Liver (tissue), 9 donors: ENCODE data around the gene PKD2. TPM values are rescaled to one million over a fixed set of nuclear protein-coding genes. Genes with fewer than 3 reads are reported as not detected.

Experiments used
- DNase-seq: peaks from one replicate; pipeline ENCODE4 v3.0.0-alpha.2; 2017; ENCODE audit warnings: low spot score
- H3K27ac ChIP-seq, 2 donors: one replicate each; pipeline ENCODE4 v1.7.0; 2013; ENCODE audit warnings: inconsistent platforms in 2 of 2, low read length in 2 of 2, control low read depth in 1 of 2, low read depth in 1 of 2, mild to moderate bottlenecking in 1 of 2
- H3K27me3 ChIP-seq, 4 donors: one replicate each; pipeline versions ENCODE4 v1.6.1 to v1.7.0; 2013; ENCODE audit warnings: low read length in 3 of 4, inconsistent platforms in 1 of 4, mild to moderate bottlenecking in 1 of 4, moderate library complexity in 1 of 4; ENCODE audit not compliant: control insufficient read depth in 4 of 4, insufficient read depth in 4 of 4
- H3K36me3 ChIP-seq, 4 donors: one replicate each; pipeline versions ENCODE4 v1.6.1 to v1.7.0; 2013; ENCODE audit warnings: low read length in 3 of 4, mild to moderate bottlenecking in 3 of 4, low read depth in 1 of 4, moderate library complexity in 1 of 4; ENCODE audit not compliant: control insufficient read depth in 4 of 4, insufficient read depth in 3 of 4
- H3K4me1 ChIP-seq, 4 donors: one replicate each; pipeline versions ENCODE4 v1.6.1 to v1.7.0; 2013; ENCODE audit warnings: low read length in 3 of 4, mild to moderate bottlenecking in 3 of 4, moderate library complexity in 1 of 4; ENCODE audit not compliant: control insufficient read depth in 4 of 4, insufficient read depth in 4 of 4
- H3K4me3 ChIP-seq, 3 donors: one replicate each; pipeline versions ENCODE4 v1.6.1 to v1.7.0; 2013; ENCODE audit warnings: low read length in 3 of 3, control low read depth in 1 of 3, low read depth in 1 of 3, mild to moderate bottlenecking in 1 of 3
- H3K9ac ChIP-seq, 2 donors: one replicate each; pipeline ENCODE4 v1.7.0; 2013; ENCODE audit warnings: low read length in 2 of 2, mild to moderate bottlenecking in 2 of 2, moderate library complexity in 2 of 2, control low read depth in 1 of 2, low read depth in 1 of 2
- H3K9me3 ChIP-seq, 4 donors: one replicate each; pipeline versions ENCODE4 v1.6.1 to v1.7.0; 2013; ENCODE audit warnings: low read length in 3 of 4; ENCODE audit not compliant: control insufficient read depth in 4 of 4
- EGR1 ChIP-seq, 2 donors: IDR thresholded peaks; 2 replicates each; pipeline ENCODE4 v1.6.1; 2016 to 2018; ENCODE audit warnings: antibody characterized with exemption in 2 of 2, low read depth in 2 of 2
- FOXA1 ChIP-seq: IDR thresholded peaks from 2 replicates; pipeline ENCODE4 v1.6.1; 2016; ENCODE audit warnings: antibody characterized with exemption
- FOXA2 ChIP-seq: IDR thresholded peaks from 2 replicates; pipeline ENCODE4 v1.6.1; 2016; ENCODE audit warnings: antibody characterized with exemption
- GABPA ChIP-seq, 2 donors: IDR thresholded peaks in 1 of 2; conservative IDR thresholded peaks in 1 of 2; 2 replicates each; pipeline ENCODE4 v1.6.1; 2016; ENCODE audit warnings: antibody characterized with exemption in 2 of 2, mild to moderate bottlenecking in 1 of 2, moderate library complexity in 1 of 2
- HNF4A ChIP-seq, 2 donors: conservative IDR thresholded peaks; 2 replicates each; pipeline ENCODE4 v1.6.1; 2016; ENCODE audit warnings: antibody characterized with exemption in 2 of 2, mild to moderate bottlenecking in 2 of 2
- HNF4G ChIP-seq: IDR thresholded peaks from 2 replicates; pipeline ENCODE4 v1.6.1; 2016; ENCODE audit warnings: antibody characterized with exemption
- JUND ChIP-seq, 2 donors: IDR thresholded peaks; 2 replicates each; pipeline ENCODE4 v1.6.1; 2016; ENCODE audit warnings: antibody characterized with exemption in 2 of 2
- NR2F2 ChIP-seq: IDR thresholded peaks from 2 replicates; pipeline ENCODE4 v1.6.1; 2016; ENCODE audit warnings: antibody characterized with exemption
- RAD21 ChIP-seq, 2 donors: IDR thresholded peaks; 2 replicates each; pipeline ENCODE4 v1.6.1; 2016; ENCODE audit warnings: antibody characterized with exemption in 2 of 2, mild to moderate bottlenecking in 2 of 2
- RXRA ChIP-seq, 2 donors: IDR thresholded peaks; 2 replicates each; pipeline ENCODE4 v1.6.1; 2017 to 2018; ENCODE audit warnings: antibody characterized with exemption in 2 of 2, mild to moderate bottlenecking in 1 of 2
- SP1 ChIP-seq: IDR thresholded peaks from 2 replicates; pipeline ENCODE4 v1.6.1; 2018; ENCODE audit warnings: antibody characterized with exemption, mild to moderate bottlenecking
- TAF1 ChIP-seq: conservative IDR thresholded peaks from 2 replicates; pipeline ENCODE4 v1.6.1; 2016; ENCODE audit warnings: antibody characterized with exemption, mild to moderate bottlenecking
- YY1 ChIP-seq: IDR thresholded peaks from 2 replicates; pipeline ENCODE4 v1.6.1; 2016; ENCODE audit warnings: antibody characterized with exemption, mild to moderate bottlenecking
- WGBS: extraction: QIAGEN DNeasy Blood & Tissue Kit; methylation state at CpG from one replicate; pipeline ENCODE4 v1.1.7; 2013; 5-methylcytosine and 5-hydroxymethylcytosine counted together
- polyA plus RNA-seq, 2 donors: library from polyadenylated mRNA; stranded (reverse) in 1 of 2; unstranded in 1 of 2; fragments of 200-250 nt in 1 of 2; fragments of >200 nt in 1 of 2; fragmentation: Nextera tagmentation in 1 of 2; extraction: Ambion mirVana in 1 of 2; gene quantifications; one replicate each; pipeline versions ENCODE4 v1.2.1 to v1.2.3, GENCODE V29; 2013 to 2015
- total RNA-seq, 2 donors: library from RNA; depleted of rRNA; stranded (reverse); fragments of >200 nt; gene quantifications; one replicate each; pipeline ENCODE4 v1.2.3, GENCODE V29; 2014
- TF ChIP-seq, protein P1 (sequence below): IDR thresholded peaks from 2 replicates; pipeline ENCODE4 v1.6.1; 2016; ENCODE audit warnings: antibody characterized with exemption, mild to moderate bottlenecking
- TF ChIP-seq, protein P2 (sequence below): IDR thresholded peaks from 2 replicates; pipeline ENCODE4 v1.6.1; 2016; ENCODE audit warnings: antibody characterized with exemption
- TF ChIP-seq, protein P3 (sequence below): IDR thresholded peaks from 2 replicates; pipeline ENCODE4 v1.6.1; 2016; ENCODE audit warnings: antibody characterized with exemption
- TF ChIP-seq, protein P4 (sequence below): fragments of 150-350 bp; IDR thresholded peaks from 2 replicates; pipeline ENCODE4 v1.5.1; 2017; ENCODE audit warnings: improper control_type of control experiment, low read depth, low read length; ENCODE audit not compliant: missing input control
- TF ChIP-seq, protein P5 (sequence below): IDR thresholded peaks from 2 replicates; pipeline ENCODE4 v1.6.1; 2016; ENCODE audit warnings: antibody characterized with exemption
- donor health status: healthy.
- donor health status: healthy.
- donor health status: healthy.
- donor health status: healthy.
- donor health status: healthy.

PKD2 gene
- total and polyA plus RNA-seq, 4 donors = 1.5 to 11.4 (median 7.1) TPM

DNA sequence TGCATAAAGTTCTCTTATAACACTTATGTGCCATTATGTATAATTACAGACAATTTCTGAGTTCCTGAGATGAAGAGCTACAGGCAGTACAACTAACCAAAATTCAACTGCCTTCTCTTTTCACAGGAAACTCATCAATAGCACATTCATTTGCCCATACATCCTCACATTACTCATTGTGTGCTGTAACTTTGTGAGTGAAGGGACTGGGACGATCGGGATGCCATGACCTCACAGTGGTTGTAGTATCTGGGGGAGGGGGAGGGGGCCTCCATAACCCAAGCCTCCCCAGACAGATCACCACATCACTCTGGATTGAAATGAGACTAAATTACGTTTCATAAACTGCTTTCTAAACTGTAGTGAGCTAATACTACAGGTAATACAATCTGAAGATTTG is 90.3 kb downstream of the PKD2 start:
- Histone ChIP-seq H3K4me3 (no peak overlapping the region), H3K9me3 (no peaks in the 10 kb centered on the region), H3K27me3 (no peaks in the 10 kb centered on the region), H3K4me1 (peaks cover 0 to 11% (median 3%) of the 10 kb centered on the region in 4 donors), H3K9ac (no peak overlapping the region), H3K36me3 (peaks cover 0 to 5% (median 0%) of the 10 kb centered on the region in 4 donors), H3K27ac (no peak overlapping the region)
- no peak for TF ChIP-seq FOXA2
- TF ChIP-seq YY1 = no peak
- no peak for TF ChIP-seq GABPA (IDR thresholded peaks at IDR 0.05 in 1 of 2, conservative IDR thresholded peaks at IDR 0.05 in 1 of 2)
- TF ChIP-seq EGR1 (IDR thresholded peaks at IDR 0.05; ENCODE audit: low read depth in 2 of 2) = no peak
- no peak for TF ChIP-seq FOXA1
- TF ChIP-seq RXRA (IDR thresholded peaks at IDR 0.05) = no peak
- TF ChIP-seq HNF4G = no peak
- TF ChIP-seq NR2F2 = no peak
- TF ChIP-seq TAF1 = no peak
- 84% methylated on average over 3 of the region's 3 CpGs for WGBS
- no peak for DNase-seq

DNA sequence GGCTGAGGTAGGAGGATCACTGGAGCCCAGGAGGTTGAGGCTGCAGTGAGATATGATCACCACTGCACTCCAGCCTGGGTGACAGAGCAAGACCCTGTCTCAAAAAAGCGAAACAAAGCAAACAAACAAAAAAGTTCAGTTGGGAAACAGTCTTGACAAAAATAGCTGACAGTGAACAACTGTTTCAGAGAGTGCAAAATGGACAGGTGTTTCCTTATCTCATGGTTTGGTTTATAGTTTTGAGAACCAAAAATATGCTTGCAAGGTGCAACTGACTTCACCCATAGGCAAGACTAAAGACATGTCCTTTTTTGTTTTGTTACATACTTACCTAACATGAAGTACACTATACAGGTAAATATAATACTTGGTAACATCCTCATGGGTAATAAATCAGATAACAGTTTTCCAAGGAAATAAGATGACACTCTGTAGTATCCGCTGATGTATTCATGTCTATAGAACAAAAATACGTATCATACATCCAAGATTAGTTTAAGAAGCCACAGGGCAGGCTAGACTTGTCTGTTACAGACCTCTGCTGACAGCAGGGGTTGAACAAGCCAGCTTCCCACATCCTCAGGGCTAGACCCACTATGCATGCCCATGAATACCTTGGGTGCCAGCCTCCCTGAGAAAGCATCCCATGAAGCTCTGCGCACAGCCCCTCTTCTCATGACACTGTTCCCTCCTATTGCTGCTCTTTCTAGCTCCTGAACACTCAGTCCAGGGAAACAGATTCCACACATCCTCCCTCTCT is 91.7 kb downstream of the PKD2 start:
- Histone ChIP-seq H3K9ac (no peak overlapping the region), H3K36me3 (peaks cover 0 to 5% (median 0%) of the 10 kb centered on the region in 4 donors), H3K27ac (no peak overlapping the region), H3K27me3 (no peaks in the 10 kb centered on the region), H3K9me3 (no peaks in the 10 kb centered on the region), H3K4me1 (peaks cover 0 to 3% (median 1%) of the 10 kb centered on the region in 4 donors), H3K4me3 (no peak overlapping the region)
- DNase-seq = no peak
- WGBS = 91% methylated on average over 4 of the region's 4 CpGs
- TF ChIP-seq SP1 (no peak), GABPA (IDR thresholded peaks at IDR 0.05 in 1 of 2, conservative IDR thresholded peaks at IDR 0.05 in 1 of 2) (no peak), YY1 (no peak), NR2F2 (no peak), FOXA1 (no peak), EGR1 (IDR thresholded peaks at IDR 0.05; ENCODE audit: low read depth in 2 of 2) (no peak), RXRA (IDR thresholded peaks at IDR 0.05) (no peak), HNF4A (conservative IDR thresholded peaks at IDR 0.05) (no peak), JUND (IDR thresholded peaks at IDR 0.05) (no peak), HNF4G (no peak), RAD21 (IDR thresholded peaks at IDR 0.05) (no peak)
- TF ChIP-seq, protein P1, sequence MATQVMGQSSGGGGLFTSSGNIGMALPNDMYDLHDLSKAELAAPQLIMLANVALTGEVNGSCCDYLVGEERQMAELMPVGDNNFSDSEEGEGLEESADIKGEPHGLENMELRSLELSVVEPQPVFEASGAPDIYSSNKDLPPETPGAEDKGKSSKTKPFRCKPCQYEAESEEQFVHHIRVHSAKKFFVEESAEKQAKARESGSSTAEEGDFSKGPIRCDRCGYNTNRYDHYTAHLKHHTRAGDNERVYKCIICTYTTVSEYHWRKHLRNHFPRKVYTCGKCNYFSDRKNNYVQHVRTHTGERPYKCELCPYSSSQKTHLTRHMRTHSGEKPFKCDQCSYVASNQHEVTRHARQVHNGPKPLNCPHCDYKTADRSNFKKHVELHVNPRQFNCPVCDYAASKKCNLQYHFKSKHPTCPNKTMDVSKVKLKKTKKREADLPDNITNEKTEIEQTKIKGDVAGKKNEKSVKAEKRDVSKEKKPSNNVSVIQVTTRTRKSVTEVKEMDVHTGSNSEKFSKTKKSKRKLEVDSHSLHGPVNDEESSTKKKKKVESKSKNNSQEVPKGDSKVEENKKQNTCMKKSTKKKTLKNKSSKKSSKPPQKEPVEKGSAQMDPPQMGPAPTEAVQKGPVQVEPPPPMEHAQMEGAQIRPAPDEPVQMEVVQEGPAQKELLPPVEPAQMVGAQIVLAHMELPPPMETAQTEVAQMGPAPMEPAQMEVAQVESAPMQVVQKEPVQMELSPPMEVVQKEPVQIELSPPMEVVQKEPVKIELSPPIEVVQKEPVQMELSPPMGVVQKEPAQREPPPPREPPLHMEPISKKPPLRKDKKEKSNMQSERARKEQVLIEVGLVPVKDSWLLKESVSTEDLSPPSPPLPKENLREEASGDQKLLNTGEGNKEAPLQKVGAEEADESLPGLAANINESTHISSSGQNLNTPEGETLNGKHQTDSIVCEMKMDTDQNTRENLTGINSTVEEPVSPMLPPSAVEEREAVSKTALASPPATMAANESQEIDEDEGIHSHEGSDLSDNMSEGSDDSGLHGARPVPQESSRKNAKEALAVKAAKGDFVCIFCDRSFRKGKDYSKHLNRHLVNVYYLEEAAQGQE = no peak
- TF ChIP-seq, protein P2, sequence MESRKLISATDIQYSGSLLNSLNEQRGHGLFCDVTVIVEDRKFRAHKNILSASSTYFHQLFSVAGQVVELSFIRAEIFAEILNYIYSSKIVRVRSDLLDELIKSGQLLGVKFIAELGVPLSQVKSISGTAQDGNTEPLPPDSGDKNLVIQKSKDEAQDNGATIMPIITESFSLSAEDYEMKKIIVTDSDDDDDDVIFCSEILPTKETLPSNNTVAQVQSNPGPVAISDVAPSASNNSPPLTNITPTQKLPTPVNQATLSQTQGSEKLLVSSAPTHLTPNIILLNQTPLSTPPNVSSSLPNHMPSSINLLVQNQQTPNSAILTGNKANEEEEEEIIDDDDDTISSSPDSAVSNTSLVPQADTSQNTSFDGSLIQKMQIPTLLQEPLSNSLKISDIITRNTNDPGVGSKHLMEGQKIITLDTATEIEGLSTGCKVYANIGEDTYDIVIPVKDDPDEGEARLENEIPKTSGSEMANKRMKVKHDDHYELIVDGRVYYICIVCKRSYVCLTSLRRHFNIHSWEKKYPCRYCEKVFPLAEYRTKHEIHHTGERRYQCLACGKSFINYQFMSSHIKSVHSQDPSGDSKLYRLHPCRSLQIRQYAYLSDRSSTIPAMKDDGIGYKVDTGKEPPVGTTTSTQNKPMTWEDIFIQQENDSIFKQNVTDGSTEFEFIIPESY = no peak
- TF ChIP-seq, protein P3, sequence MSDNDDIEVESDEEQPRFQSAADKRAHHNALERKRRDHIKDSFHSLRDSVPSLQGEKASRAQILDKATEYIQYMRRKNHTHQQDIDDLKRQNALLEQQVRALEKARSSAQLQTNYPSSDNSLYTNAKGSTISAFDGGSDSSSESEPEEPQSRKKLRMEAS = no peak
- TF ChIP-seq, protein P4, sequence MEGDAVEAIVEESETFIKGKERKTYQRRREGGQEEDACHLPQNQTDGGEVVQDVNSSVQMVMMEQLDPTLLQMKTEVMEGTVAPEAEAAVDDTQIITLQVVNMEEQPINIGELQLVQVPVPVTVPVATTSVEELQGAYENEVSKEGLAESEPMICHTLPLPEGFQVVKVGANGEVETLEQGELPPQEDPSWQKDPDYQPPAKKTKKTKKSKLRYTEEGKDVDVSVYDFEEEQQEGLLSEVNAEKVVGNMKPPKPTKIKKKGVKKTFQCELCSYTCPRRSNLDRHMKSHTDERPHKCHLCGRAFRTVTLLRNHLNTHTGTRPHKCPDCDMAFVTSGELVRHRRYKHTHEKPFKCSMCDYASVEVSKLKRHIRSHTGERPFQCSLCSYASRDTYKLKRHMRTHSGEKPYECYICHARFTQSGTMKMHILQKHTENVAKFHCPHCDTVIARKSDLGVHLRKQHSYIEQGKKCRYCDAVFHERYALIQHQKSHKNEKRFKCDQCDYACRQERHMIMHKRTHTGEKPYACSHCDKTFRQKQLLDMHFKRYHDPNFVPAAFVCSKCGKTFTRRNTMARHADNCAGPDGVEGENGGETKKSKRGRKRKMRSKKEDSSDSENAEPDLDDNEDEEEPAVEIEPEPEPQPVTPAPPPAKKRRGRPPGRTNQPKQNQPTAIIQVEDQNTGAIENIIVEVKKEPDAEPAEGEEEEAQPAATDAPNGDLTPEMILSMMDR = no peak
- TF ChIP-seq, protein P5, sequence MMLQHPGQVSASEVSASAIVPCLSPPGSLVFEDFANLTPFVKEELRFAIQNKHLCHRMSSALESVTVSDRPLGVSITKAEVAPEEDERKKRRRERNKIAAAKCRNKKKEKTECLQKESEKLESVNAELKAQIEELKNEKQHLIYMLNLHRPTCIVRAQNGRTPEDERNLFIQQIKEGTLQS = no peak
